Glutamatergic neuron (in vitro differentiated cells): ENCODE results near the gene RBFOX2. TPM values are rescaled to one million over a fixed set of nuclear protein-coding genes. Genes with fewer than 3 reads are reported as not detected.
"Not testable (repeated sequence)": the region's sequence is repeated elsewhere in the genome, so short reads cannot be mapped to it uniquely, and the experiment has no call there.

Source experiments
- DNase-seq: peaks from one replicate; pipeline ENCODE4 v3.0.0; 2022
- H3K27ac Mint-ChIP-seq: one replicate; pipeline ENCODE4 v1.8.0; 2020; ENCODE audit warnings: mild to moderate bottlenecking, mixed read lengths, inconsistent platforms; ENCODE audit not compliant: unreplicated experiment
- H3K27me3 Mint-ChIP-seq: one replicate; pipeline ENCODE4 v1.8.0; 2020; ENCODE audit warnings: mild to moderate bottlenecking, moderate library complexity, mixed read lengths, inconsistent platforms; ENCODE audit not compliant: unreplicated experiment
- H3K36me3 Mint-ChIP-seq: one replicate; pipeline ENCODE4 v1.8.0; 2020; ENCODE audit warnings: mild to moderate bottlenecking, mixed read lengths, inconsistent platforms; ENCODE audit not compliant: unreplicated experiment
- H3K4me1 Mint-ChIP-seq: one replicate; pipeline ENCODE4 v1.8.0; 2020; ENCODE audit warnings: mild to moderate bottlenecking, low read depth, mixed read lengths, inconsistent platforms; ENCODE audit not compliant: unreplicated experiment
- H3K4me3 Mint-ChIP-seq: one replicate; pipeline ENCODE4 v1.8.0; 2020; ENCODE audit warnings: mild to moderate bottlenecking, mixed read lengths, inconsistent platforms; ENCODE audit not compliant: unreplicated experiment
- H3K9me3 Mint-ChIP-seq: one replicate; pipeline ENCODE4 v1.8.0; 2020; ENCODE audit warnings: mild to moderate bottlenecking, moderate library complexity, mixed read lengths, inconsistent platforms; ENCODE audit not compliant: unreplicated experiment
- total RNA-seq: library from RNA; stranded (reverse); fragmentation: NEBNext Ultra II Directional; extraction: Animal tissue kit (Norgen Biotek cat#: 25700); gene quantifications from one replicate; pipeline ENCODE4 v1.2.1, GENCODE V29; 2021; ENCODE audit not compliant: unreplicated experiment
- TF ChIP-seq, protein P1 (sequence below): fragments of 200-600 bp; sonication (generic); IDR thresholded peaks from one replicate; pipeline ENCODE4 v1.5.0; 2021; ENCODE audit not compliant: partially characterized antibody, unreplicated experiment

Gene RBFOX2
- total RNA-seq, 1 donor from 2014 or later: 380 TPM

DNA sequence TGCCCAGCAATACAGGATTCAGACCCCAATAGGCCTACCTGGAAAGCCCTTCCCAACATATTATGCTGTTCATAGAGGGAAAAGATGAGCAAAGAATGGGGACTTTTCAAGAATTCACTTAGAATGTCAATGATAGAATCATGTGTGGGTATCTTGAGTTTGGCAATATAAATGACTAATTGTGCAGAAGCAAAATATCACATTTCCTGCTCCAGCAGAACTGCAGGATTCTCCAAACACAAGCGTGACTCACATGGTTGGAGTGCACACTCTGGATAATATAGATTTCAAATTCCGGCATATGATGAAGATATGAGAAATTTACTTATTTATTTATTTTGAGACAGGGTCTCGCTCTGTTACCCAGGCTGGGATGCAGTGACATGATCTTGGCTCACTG lies 323.5 kb downstream of the RBFOX2 start:
- DNase-seq: no peak
- TF ChIP-seq, protein P1, sequence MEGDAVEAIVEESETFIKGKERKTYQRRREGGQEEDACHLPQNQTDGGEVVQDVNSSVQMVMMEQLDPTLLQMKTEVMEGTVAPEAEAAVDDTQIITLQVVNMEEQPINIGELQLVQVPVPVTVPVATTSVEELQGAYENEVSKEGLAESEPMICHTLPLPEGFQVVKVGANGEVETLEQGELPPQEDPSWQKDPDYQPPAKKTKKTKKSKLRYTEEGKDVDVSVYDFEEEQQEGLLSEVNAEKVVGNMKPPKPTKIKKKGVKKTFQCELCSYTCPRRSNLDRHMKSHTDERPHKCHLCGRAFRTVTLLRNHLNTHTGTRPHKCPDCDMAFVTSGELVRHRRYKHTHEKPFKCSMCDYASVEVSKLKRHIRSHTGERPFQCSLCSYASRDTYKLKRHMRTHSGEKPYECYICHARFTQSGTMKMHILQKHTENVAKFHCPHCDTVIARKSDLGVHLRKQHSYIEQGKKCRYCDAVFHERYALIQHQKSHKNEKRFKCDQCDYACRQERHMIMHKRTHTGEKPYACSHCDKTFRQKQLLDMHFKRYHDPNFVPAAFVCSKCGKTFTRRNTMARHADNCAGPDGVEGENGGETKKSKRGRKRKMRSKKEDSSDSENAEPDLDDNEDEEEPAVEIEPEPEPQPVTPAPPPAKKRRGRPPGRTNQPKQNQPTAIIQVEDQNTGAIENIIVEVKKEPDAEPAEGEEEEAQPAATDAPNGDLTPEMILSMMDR: no peak
- Mint-ChIP-seq H3K9me3 (no peaks in the 10 kb centered on the region), H3K4me3 (no peak overlapping the region), H3K27me3 (no peaks in the 10 kb centered on the region), H3K4me1 (peaks cover 7% of the 10 kb centered on the region), H3K36me3 (no peaks in the 10 kb centered on the region), H3K27ac (no peak overlapping the region)

DNA sequence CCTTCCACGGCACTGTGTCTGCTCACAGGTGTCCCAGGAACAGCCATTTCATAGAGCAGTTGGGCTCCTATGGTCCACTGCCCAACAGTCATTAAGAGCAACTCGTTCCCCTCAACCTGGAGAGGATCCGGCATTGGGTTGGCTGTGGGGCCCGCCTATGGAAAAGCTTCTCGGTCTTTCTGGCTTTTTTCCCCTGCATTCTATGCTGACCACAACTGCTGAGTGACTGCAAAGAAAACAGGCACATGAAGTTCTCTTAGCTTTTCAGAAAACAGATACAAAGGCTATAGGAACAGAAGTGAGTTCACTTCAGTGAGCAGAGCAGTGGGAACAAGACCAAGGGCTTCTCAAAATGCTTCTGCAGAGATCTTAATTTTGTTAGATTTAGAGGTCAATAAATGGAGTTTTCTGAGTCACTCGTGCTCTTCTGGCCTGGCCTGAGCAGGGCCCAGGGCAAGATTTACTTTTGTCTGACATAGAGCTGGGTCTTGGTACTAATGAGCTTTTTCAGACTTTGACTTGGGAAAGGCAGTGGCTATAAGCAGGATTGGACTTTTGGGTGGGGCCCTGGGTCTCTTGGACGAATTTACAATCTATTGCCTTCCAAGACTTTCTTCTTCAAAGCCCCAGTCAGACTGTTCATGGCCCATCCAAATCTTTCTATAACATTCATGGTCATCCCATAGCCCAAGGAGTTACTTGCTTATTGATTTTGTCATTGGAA lies 324.6 kb downstream of the RBFOX2 start:
- H3K9me3 Mint-ChIP-seq: no peaks in the 10 kb centered on the region
- peaks cover 7% of the 10 kb centered on the region for H3K4me1 Mint-ChIP-seq
- no peak overlapping the region for H3K4me3 Mint-ChIP-seq
- TF ChIP-seq, protein P1: no peak
- no peak overlapping the region for H3K27ac Mint-ChIP-seq
- no peaks in the 10 kb centered on the region for H3K27me3 Mint-ChIP-seq
- no peak for DNase-seq
- H3K36me3 Mint-ChIP-seq: no peaks in the 10 kb centered on the region

DNA sequence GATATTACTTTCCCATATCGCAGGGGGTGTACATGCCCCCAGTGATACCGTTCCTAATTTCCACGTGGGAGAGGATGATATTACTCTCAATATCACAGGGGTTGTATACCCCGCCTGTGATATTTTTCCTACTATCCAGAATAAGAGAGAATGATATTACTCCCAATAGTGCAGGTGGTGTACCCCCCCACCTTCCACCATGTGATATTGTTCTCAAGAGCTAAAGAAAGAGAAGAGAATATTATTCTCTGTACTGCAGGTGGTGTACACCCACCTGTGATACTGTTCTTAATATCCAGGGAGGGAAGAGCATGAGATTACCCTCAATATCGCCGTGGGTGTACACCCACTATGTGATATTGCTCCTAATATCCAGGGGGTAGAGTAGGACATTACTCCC lies 328.8 kb downstream of the RBFOX2 start:
- H3K9me3 Mint-ChIP-seq, H3K36me3 Mint-ChIP-seq, H3K27me3 Mint-ChIP-seq, H3K4me3 Mint-ChIP-seq, H3K27ac Mint-ChIP-seq, H3K4me1 Mint-ChIP-seq, DNase-seq: not testable (repeated sequence)

DNA sequence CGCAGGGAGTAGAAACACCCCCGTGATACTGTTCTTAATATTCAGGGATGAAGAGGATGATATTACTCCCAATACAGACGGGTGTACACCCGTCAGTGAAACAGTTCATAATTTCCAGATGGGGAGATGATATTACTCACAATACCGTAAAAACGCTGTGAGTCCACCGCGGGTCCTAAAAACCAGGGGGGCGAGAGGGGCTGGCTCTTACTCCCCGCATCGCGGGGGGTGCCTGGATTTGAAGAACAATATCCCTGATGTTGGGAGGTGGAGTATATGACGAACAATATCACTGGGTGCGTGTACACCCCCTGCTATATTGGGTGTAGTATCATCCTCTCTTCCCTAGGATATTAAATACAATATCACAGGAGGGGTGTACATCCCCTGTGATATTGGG lies 331.5 kb downstream of the RBFOX2 start:
- H3K27me3 Mint-ChIP-seq: peaks cover 5% of the 10 kb centered on the region
- no peak overlapping the region for H3K4me3 Mint-ChIP-seq
- no peaks in the 10 kb centered on the region for H3K9me3 Mint-ChIP-seq
- H3K27ac Mint-ChIP-seq: no peak overlapping the region
- TF ChIP-seq, protein P1: no peak
- H3K36me3 Mint-ChIP-seq: peaks cover 6% of the 10 kb centered on the region
- DNase-seq: no peak
- no peaks in the 10 kb centered on the region for H3K4me1 Mint-ChIP-seq

DNA sequence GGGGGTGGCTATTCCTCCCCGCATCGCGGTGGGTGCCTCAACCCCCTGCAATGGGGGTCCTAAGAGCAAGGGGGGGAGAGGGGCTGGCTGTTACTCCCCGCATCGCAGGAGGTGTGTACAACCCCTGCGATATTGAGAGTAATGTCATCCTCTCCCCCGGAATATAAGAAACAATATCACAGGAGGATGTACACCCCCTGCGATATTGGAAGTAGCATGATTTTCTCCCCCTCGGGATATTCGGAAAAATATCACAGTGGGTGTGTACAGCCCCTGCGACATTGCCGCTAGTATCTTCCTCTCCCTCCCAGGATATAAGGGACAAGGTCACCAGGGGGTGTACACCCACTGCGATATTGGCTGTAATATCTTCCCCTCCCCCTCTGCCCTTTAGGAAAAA lies 333.4 kb downstream of the RBFOX2 start:
- Mint-ChIP-seq H3K27me3 (peaks cover 5% of the 10 kb centered on the region), H3K9me3 (peaks cover 3% of the 10 kb centered on the region), H3K4me1 (no peaks in the 10 kb centered on the region), H3K4me3 (no peak overlapping the region), H3K36me3 (peaks cover 6% of the 10 kb centered on the region), H3K27ac (no peak overlapping the region)
- TF ChIP-seq, protein P1: no peak
- DNase-seq: no peak
